DND-41 (cell line): ENCODE measurements around the gene CTXND1.

Experiments used
- CTCF ChIP-seq: IDR thresholded peaks from 2 replicates; pipeline ENCODE4 v1.5.1; 2012; ENCODE audit warnings: borderline replicate concordance, low read length, moderate library complexity, mild to moderate bottlenecking; ENCODE audit not compliant: poor library complexity, severe bottlenecking; ENCODE audit errors: extremely low read depth
- EZH2 ChIP-seq: IDR thresholded peaks from 3 replicates; pipeline ENCODE4 v1.6.1; 2012; ENCODE audit warnings: borderline replicate concordance, low read depth, mild to moderate bottlenecking, moderate library complexity, low read length, inconsistent platforms; ENCODE audit not compliant: severe bottlenecking

DNA sequence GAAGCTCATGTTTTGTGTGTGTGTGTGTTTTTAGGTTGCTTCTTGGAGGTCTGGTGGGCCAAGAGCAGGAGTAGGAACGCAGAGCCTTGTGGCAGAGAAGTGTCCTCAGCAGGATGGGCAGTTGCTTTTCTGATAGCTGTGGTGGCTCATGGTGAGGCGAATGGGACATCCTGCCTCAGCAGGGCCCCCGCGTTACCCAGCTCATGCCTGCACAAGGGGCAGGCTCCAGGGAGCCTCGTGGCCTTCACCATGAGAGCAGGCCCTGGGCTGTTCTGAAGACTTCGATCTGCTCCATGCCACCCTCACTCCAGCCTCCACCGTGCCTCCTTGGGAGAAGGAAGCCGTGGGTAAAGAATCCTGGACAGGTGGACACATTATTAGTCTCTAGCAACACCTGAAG, 33.4 kb upstream of the CTXND1 start:
- no peak for TF ChIP-seq CTCF
- TF ChIP-seq EZH2: no peak
